ENCODE data around the gene GM2A.

- TF ChIP-seq CTCF (IDR thresholded peaks at IDR 0.05) = no peak
- TF ChIP-seq POLR2A (IDR thresholded peaks at IDR 0.05) = no peak
Observed at GRCh38 chr5:151218177-151218576, 34.8 kb upstream of the GM2A start.
